ENCODE results near the gene CES5A.

Gene CES5A

DNA sequence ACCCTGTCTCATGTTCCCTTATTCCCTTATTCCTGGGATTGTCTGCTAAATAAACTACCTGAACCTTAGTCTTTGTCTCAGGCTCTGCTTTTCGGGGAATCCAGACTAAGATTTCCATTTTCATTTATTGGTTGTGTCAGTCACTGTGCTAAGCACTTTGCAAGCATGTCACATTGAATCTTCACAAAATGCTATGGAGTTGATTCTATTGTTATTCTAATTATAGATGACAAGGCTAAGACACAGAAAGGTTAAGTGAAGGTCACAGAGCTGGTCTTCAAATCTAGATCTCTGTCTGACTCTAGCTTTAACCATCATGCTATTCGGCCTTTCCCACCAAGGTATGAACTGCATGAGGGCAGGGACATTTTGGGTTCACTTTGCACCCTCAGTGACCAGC, 13.4 kb upstream of the CES5A start:
- no peak overlapping the region for H3K4me3 ChIP-seq (ENCODE audit: low read length)
- DNase-seq (ENCODE audit: low read depth), result no peak
- TF ChIP-seq, protein P1, sequence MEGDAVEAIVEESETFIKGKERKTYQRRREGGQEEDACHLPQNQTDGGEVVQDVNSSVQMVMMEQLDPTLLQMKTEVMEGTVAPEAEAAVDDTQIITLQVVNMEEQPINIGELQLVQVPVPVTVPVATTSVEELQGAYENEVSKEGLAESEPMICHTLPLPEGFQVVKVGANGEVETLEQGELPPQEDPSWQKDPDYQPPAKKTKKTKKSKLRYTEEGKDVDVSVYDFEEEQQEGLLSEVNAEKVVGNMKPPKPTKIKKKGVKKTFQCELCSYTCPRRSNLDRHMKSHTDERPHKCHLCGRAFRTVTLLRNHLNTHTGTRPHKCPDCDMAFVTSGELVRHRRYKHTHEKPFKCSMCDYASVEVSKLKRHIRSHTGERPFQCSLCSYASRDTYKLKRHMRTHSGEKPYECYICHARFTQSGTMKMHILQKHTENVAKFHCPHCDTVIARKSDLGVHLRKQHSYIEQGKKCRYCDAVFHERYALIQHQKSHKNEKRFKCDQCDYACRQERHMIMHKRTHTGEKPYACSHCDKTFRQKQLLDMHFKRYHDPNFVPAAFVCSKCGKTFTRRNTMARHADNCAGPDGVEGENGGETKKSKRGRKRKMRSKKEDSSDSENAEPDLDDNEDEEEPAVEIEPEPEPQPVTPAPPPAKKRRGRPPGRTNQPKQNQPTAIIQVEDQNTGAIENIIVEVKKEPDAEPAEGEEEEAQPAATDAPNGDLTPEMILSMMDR (IDR thresholded peaks at IDR 0.05; ENCODE audit: insufficient read depth, low read depth, low read length, missing control alignments), result no peak

DNA sequence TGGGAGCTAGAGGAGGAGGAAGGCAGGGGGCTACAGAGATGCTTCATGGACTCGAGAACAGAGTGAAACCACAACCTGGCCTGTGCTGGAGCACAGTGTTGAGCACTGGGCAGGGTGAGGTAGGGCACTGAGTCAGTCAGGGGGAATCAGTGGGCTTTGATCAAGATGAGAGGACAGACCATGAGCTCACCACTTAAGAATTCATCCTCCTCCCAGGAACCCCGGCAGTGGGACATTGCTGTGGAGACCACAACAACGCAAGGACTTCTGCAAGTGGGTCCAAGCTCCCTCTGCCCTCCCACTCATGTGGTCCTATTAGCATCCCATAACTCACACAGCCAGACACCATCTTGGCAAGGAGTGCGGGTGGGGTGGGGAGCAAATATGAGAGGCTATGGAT, 1.7 kb upstream of the CES5A start:
- H3K4me3 ChIP-seq (ENCODE audit: low read length), result no peak overlapping the region
- no peak for DNase-seq (ENCODE audit: low read depth)
- TF ChIP-seq, protein P1 (IDR thresholded peaks at IDR 0.05; ENCODE audit: insufficient read depth, low read depth, low read length, missing control alignments), result no peak

DNA sequence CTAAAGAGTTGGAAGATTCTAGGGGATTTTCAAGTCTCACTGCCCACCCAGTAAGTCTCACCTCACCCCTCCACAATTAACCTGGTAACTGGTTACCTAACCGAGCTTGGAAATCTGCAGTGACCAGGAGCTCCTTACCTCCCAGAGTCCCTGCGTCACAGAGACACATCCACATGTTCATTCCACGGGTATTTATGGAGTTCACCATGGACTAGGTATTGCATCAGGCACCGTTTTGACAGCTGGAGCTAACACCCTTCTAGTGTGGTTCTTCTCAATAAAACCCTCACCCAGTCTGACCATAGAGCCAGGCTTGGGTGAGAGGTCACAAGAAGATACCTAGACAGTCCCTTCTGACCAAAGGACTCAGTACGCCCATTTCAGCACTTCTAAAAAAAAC, 2.1 kb downstream of the CES5A start:
- TF ChIP-seq, protein P1 (IDR thresholded peaks at IDR 0.05; ENCODE audit: insufficient read depth, low read depth, low read length, missing control alignments), result no peak
- no peak overlapping the region for H3K4me3 ChIP-seq (ENCODE audit: low read length)
- DNase-seq (ENCODE audit: low read depth), result no peak

DNA sequence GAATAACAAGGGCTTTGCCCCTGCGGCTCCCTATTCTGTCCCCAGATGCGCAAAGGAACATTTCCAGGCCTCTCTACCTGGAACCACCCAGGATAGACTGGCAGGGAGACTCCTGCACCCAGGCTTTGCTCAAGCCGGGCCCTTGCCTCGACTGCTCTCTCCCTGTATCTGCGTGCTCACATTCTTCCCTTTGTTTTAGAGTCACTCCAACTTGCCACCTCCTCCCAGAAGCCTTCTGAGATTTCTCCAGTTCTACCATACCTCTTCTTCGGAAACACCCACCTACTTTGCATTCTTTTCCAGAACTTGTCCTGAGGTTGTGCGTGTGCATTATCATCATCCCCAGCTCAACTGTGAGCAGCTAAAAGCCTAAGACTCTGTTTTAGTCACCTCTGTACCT, 3.0 kb downstream of the CES5A start:
- DNase-seq (ENCODE audit: low read depth), result no peak
- TF ChIP-seq, protein P1 (IDR thresholded peaks at IDR 0.05; ENCODE audit: insufficient read depth, low read depth, low read length, missing control alignments), result no peak
- H3K4me3 ChIP-seq (ENCODE audit: low read length), result no peak overlapping the region

DNA sequence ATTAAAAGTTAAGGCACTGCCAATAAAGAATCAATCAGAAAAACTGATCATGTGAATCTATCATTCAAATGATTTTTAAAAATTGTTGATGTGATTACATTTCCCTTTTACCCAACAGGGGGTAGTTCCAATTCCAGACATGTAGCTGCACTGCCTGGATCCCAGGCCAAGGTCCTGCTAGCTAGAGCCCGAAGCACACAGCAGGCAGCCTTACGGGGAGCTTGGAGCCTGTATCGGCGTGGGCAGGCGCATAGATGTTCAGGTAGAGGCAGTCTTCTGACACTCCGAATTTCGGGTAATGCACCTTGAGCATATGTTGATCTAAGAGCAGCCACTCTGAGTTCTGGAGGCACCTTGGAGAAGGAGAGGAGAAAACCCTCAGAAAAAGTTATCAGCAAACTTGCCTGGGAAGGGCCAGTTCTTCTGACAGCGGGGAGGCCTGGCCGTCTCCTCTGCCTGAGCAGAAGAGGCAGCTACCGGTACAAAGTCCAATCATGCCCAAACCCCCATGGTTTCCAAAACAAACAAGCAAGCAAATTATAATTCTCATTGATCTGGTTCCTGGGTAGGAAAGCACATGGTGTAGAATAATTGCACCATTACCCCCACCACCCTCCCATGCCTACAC, 3.6 kb downstream of the CES5A start:
- TF ChIP-seq, protein P1 (IDR thresholded peaks at IDR 0.05; ENCODE audit: insufficient read depth, low read depth, low read length, missing control alignments), result no peak
- H3K4me3 ChIP-seq (ENCODE audit: low read length), result no peak overlapping the region
- no peak for DNase-seq (ENCODE audit: low read depth)

DNA sequence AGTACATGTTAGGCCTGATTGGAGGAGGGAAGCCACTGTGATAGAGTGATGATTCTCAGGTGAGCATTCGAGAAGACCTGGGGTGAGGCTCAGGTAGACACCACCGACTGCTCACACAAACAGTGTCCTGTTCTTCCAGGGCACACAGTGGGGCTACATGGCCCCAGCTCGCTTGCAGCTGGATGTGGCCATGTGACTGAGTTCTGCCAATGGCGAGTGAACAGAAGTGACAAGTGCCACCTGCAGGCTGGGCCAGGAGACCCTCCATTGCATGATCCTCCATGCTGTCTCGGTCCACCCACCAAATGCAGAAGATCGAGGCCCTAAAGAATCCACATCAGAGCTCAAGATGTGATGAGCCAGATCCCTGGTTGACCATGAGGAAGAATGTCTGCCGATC, 6.2 kb downstream of the CES5A start:
- H3K4me3 ChIP-seq (ENCODE audit: low read length), result no peak overlapping the region
- TF ChIP-seq, protein P1 (IDR thresholded peaks at IDR 0.05; ENCODE audit: insufficient read depth, low read depth, low read length, missing control alignments), result no peak
- DNase-seq (ENCODE audit: low read depth), result no peak

DNA sequence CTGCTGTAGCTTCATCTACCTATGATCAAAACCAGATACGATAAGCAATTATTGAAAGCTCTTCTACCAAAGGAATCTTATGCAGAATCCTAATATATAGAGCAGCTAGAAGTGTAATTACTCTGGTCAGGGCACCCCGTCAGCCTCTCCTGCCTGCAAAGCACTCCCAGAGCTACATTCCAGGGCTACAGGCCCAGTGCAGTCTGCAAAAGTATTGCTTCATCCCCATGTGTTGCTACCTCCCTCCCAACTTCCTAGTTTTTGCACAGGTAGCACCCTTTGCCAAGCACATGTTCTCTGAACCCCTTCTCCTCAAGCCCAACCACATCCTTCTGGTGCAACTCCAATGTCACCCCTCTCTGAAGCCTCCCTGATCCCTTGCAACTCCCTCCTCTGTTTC, 7.0 kb downstream of the CES5A start:
- DNase-seq (ENCODE audit: low read depth), result no peak
- TF ChIP-seq, protein P1 (IDR thresholded peaks at IDR 0.05; ENCODE audit: insufficient read depth, low read depth, low read length, missing control alignments), result no peak
- no peak overlapping the region for H3K4me3 ChIP-seq (ENCODE audit: low read length)
